ENCODE measurements around the gene KRT33B.
"Not testable (repeated sequence)": the region's sequence is repeated elsewhere in the genome, so short reads cannot be mapped to it uniquely, and the experiment has no call there.

Gene KRT33B

GRCh38 chr17:41393294-41393693 lies 23.7 kb upstream of the KRT33B start:
- DNase-seq = no peak

- DNase-seq = no peak
These were observed 22.7 kb upstream of the KRT33B start for GRCh38 chr17:41392278-41392677.

- DNase-seq = no peak
These were observed 21.9 kb upstream of the KRT33B start for GRCh38 chr17:41391535-41391934.

GRCh38 chr17:41390411-41390938 lies 20.9 kb upstream of the KRT33B start:
- no peak for DNase-seq

GRCh38 chr17:41387670-41388069 lies 18.1 kb upstream of the KRT33B start:
- DNase-seq = no peak

GRCh38 chr17:41386227-41386626 lies 16.6 kb upstream of the KRT33B start:
- DNase-seq = no peak

- DNase-seq = no peak
These were observed 14.1 kb upstream of the KRT33B start for GRCh38 chr17:41383690-41384089.

- DNase-seq = no peak
These were observed 12.8 kb upstream of the KRT33B start for GRCh38 chr17:41382394-41382793.

GRCh38 chr17:41381943-41382342 lies 12.3 kb upstream of the KRT33B start, which contains the start of gene KRT34:
KRT34 (minus strand) TSS chr17:41382306; CDS start chr17:41382246, 60 bp downstream.
- not testable (repeated sequence) for DNase-seq

- DNase-seq = not testable (repeated sequence)
These were observed 10.5 kb upstream of the KRT33B start for GRCh38 chr17:41380091-41380490.

- DNase-seq = no peak
These were observed 7.9 kb upstream of the KRT33B start for GRCh38 chr17:41377546-41377945.

- no peak for DNase-seq
These were observed 590 bp downstream of the KRT33B start for GRCh38 chr17:41369023-41369422.

GRCh38 chr17:41367426-41368075 lies 2.1 kb downstream of the KRT33B start:
- DNase-seq = no peak

- DNase-seq = no peak
These were observed 3.5 kb downstream of the KRT33B start for GRCh38 chr17:41366070-41366469.

GRCh38 chr17:41363881-41364280 lies 5.7 kb downstream of the KRT33B start:
- DNase-seq = no peak

GRCh38 chr17:41360296-41360995 lies 9.2 kb downstream of the KRT33B start:
- DNase-seq = no peak

GRCh38 chr17:41354536-41354935 lies 15.1 kb downstream of the KRT33B start:
- DNase-seq = no peak

- DNase-seq = no peak
These were observed 16.8 kb downstream of the KRT33B start for GRCh38 chr17:41352597-41353366.

GRCh38 chr17:41351177-41351576 lies 18.4 kb downstream of the KRT33B start:
- no peak for DNase-seq

GRCh38 chr17:41350381-41350878 lies 19.2 kb downstream of the KRT33B start, which contains the start of gene KRT33A:
KRT33A (minus strand) TSS chr17:41350828; CDS start chr17:41350767, 61 bp downstream.
- not testable (repeated sequence) for DNase-seq

GRCh38 chr17:41347869-41348760 lies 21.5 kb downstream of the KRT33B start:
- DNase-seq = no peak

GRCh38 chr17:41346421-41346820 lies 23.2 kb downstream of the KRT33B start:
- DNase-seq = not testable (repeated sequence)
